HCT116 (cell line): ENCODE data around the gene WWOX. TPM values are rescaled to one million over a fixed set of nuclear protein-coding genes. Genes with fewer than 3 reads are reported as not detected.

Experiments used
- ATAC-seq: fragments of 200-7000 bp; cut with Tn5 transposase; 2 replicates; pipeline ENCODE4 v1.9.1; 2020; ENCODE audit warnings: mild to moderate bottlenecking, moderate library complexity
- BruUV-seq: library from RNA; stranded (reverse); fragments of 400-500 nt; replicated peaks from 2 replicates; lab custom pipeline; 2021; lab: Mats Ljungman, UMichigan
- CTCF ChIA-PET: fragments of 300-600 bp; sonication (Branson Sonifier 250); formaldehyde crosslinking; loops from one replicate; lab custom pipeline; 2021; ENCODE audit warnings: antibody characterized with exemption; lab: Charles Lee
- POLR2A ChIA-PET: fragments of 300-600, 350-600 bp; sonication (Branson Sonifier 250); formaldehyde crosslinking; loops from one replicate; lab custom pipeline; 2021; ENCODE audit warnings: antibody characterized with exemption; lab: Charles Lee
- RAD21 ChIA-PET, 2 experiments: fragments of 300-600 bp; sonication (Branson Sonifier 250); formaldehyde crosslinking; loops; one replicate each; lab custom pipeline; 2023; ENCODE audit warnings: low total read pairs in 2 of 2; ENCODE audit not compliant: uncharacterized antibody in 2 of 2, unreplicated experiment in 2 of 2, low non-redundant PET in 1 of 2; lab: Charles Lee
- DNase-seq: peaks from one replicate; pipeline ENCODE4 v3.0.0-alpha.2; 2010; ENCODE audit warnings: low read depth, low spot score
- H2AFZ ChIP-seq: fragments of 200-600 bp; shearing (Covaris generic), sonication (generic); 2 replicates; pipeline ENCODE4 v1.6.1; 2017; ENCODE audit warnings: low read depth, mixed run types, mixed read lengths, antibody characterized with exemption, low read length; ENCODE audit not compliant: poor library complexity, severe bottlenecking
- H3K27ac ChIP-seq: 2 replicates; pipeline ENCODE4 v1.5.1; 2012; ENCODE audit warnings: low read depth, low read length
- H3K27me3 ChIP-seq: fragments of 200-600 bp; sonication (generic); 2 replicates; pipeline ENCODE4 v1.6.1; 2016; ENCODE audit warnings: mixed run types, low read length, mixed read lengths; ENCODE audit not compliant: insufficient read depth
- H3K36me3 ChIP-seq, 2 experiments: fragments of 200-500 bp in 1 of 2; fragments of 200-600 bp in 1 of 2; sonication (Bioruptor generic) in 1 of 2; sonication (generic) in 1 of 2; 2 replicates each; pipeline versions ENCODE4 v1.5.1 to v1.6.1; 2014 to 2016; ENCODE audit warnings: low read length in 2 of 2, inconsistent platforms in 1 of 2, mixed read lengths in 1 of 2, mixed run types in 1 of 2; ENCODE audit not compliant: insufficient read depth in 2 of 2, control insufficient read depth in 1 of 2
- H3K4me1 ChIP-seq, 2 experiments: fragments of 200-600 bp in 1 of 2; sonication (generic) in 1 of 2; 2 replicates each; pipeline versions ENCODE4 v1.5.1 to v1.6.1; 2012 to 2017; ENCODE audit warnings: low read length in 2 of 2, inconsistent platforms in 1 of 2, mild to moderate bottlenecking in 1 of 2, mixed read lengths in 1 of 2, mixed run types in 1 of 2, moderate library complexity in 1 of 2; ENCODE audit not compliant: insufficient read depth in 2 of 2, control insufficient read depth in 1 of 2
- H3K4me2 ChIP-seq: fragments of 200-600 bp; sonication (generic); 2 replicates; pipeline ENCODE4 v1.6.1; 2017; ENCODE audit warnings: mixed run types, low read length, mixed read lengths
- H3K4me3 ChIP-seq, 2 experiments: fragments of 200-600 bp in 1 of 2; sonication (generic) in 1 of 2; replicated peaks in 1 of 2; 2 replicates each; pipeline ENCODE4 v1.5.1; 2011 to 2016; ENCODE audit warnings: low read length in 2 of 2, control low read depth in 1 of 2, low read depth in 1 of 2, mild to moderate bottlenecking in 1 of 2, mixed read lengths in 1 of 2, mixed run types in 1 of 2
- H3K79me2 ChIP-seq: fragments of 200-600 bp; sonication (generic); 2 replicates; pipeline ENCODE4 v1.6.1; 2017; ENCODE audit warnings: mild to moderate bottlenecking, mixed run types, low read length, moderate library complexity, mixed read lengths; ENCODE audit not compliant: insufficient read depth
- H3K9ac ChIP-seq: fragments of 200-600 bp; sonication (generic); 2 replicates; pipeline ENCODE4 v1.6.1; 2016; ENCODE audit warnings: low read length, mixed read lengths
- H3K9me2 ChIP-seq: fragments of 200-600 bp; sonication (generic), shearing (Covaris generic); 2 replicates; pipeline ENCODE4 v1.6.1; 2017; ENCODE audit warnings: mixed run types, mild to moderate bottlenecking, moderate library complexity; ENCODE audit not compliant: insufficient read depth
- H3K9me3 ChIP-seq, 2 experiments: fragments of 200-500 bp in 1 of 2; fragments of 200-600 bp in 1 of 2; sonication (Bioruptor generic) in 1 of 2; sonication (generic) in 1 of 2; 2 replicates each; pipeline ENCODE4 v1.6.1; 2014 to 2017; ENCODE audit warnings: low read length in 2 of 2, mixed read lengths in 2 of 2, inconsistent platforms in 1 of 2, low read depth in 1 of 2, mild to moderate bottlenecking in 1 of 2, mixed run types in 1 of 2, moderate library complexity in 1 of 2; ENCODE audit not compliant: control insufficient read depth in 1 of 2, insufficient read depth in 1 of 2
- H4K20me1 ChIP-seq: fragments of 200-600 bp; sonication (generic), shearing (Covaris generic); 2 replicates; pipeline ENCODE4 v1.6.1; 2017; ENCODE audit warnings: mixed run types, mild to moderate bottlenecking, moderate library complexity; ENCODE audit not compliant: insufficient read depth
- CBX3 ChIP-seq: IDR thresholded peaks from 2 replicates; pipeline ENCODE4 v1.6.1; 2012; ENCODE audit warnings: low read depth
- CEBPB ChIP-seq: IDR thresholded peaks from 2 replicates; pipeline ENCODE4 v1.6.1; 2012; ENCODE audit warnings: low read depth
- EGR1 ChIP-seq: IDR thresholded peaks from 2 replicates; pipeline ENCODE4 v1.6.1; 2012; ENCODE audit warnings: low read depth
- ELF1 ChIP-seq: IDR thresholded peaks from 2 replicates; pipeline ENCODE4 v1.6.1; 2012; ENCODE audit warnings: low read depth, borderline replicate concordance
- EZH2phosphoT487 ChIP-seq: fragments of 200-600 bp; IDR thresholded peaks from 2 replicates; pipeline ENCODE4 v1.6.1; 2018; ENCODE audit warnings: antibody characterized with exemption, borderline replicate concordance
- FOSL1 ChIP-seq: IDR thresholded peaks from 2 replicates; pipeline ENCODE4 v1.6.1; 2012; ENCODE audit warnings: low read depth
- POLR2AphosphoS5 ChIP-seq: IDR thresholded peaks from 2 replicates; pipeline ENCODE4 v1.6.1; 2011; ENCODE audit warnings: mild to moderate bottlenecking, low read depth, low read length, moderate library complexity
- SP1 ChIP-seq: IDR thresholded peaks from 2 replicates; pipeline ENCODE4 v1.6.1; 2012; ENCODE audit warnings: low read depth
- SRF ChIP-seq: IDR thresholded peaks from 2 replicates; pipeline ENCODE4 v1.6.1; 2012; ENCODE audit warnings: low read depth
- TCF7L2 ChIP-seq: IDR thresholded peaks from 2 replicates; pipeline ENCODE4 v1.7.0; 2011; ENCODE audit warnings: borderline replicate concordance, inconsistent platforms; ENCODE audit not compliant: insufficient read depth, insufficient read length; ENCODE audit errors: extremely low read depth
- ZFX ChIP-seq: fragments of 450-650 bp; IDR thresholded peaks from 2 replicates; pipeline ENCODE4 v1.6.1; 2017
- intact Hi-C: fragments of 100-400 bp; cut with micrococcal nuclease; formaldehyde crosslinking; loops from 2 replicates; pipeline ENCODE4 v1.10.0; 2022
- total RNA-seq: library from RNA; stranded (reverse); gene quantifications from one replicate; pipeline ENCODE4 v1.2.1, GENCODE V29; 2021; ENCODE audit not compliant: unreplicated experiment
- TF ChIP-seq, protein P1 (sequence below): IDR thresholded peaks from 2 replicates; pipeline ENCODE4 v1.6.1; 2012
- TF ChIP-seq, protein P2 (sequence below): IDR thresholded peaks from 2 replicates; pipeline ENCODE4 v1.6.1; 2012
- TF ChIP-seq, protein P3 (sequence below): IDR thresholded peaks from 2 replicates; pipeline ENCODE4 v1.6.1; 2011; ENCODE audit warnings: mild to moderate bottlenecking, low read length, moderate library complexity; ENCODE audit not compliant: insufficient replicate concordance; ENCODE audit errors: extremely low read depth
- TF ChIP-seq, protein P4 (sequence below), 3 experiments: fragments of 200-600 bp in 1 of 3; sonication (generic) in 1 of 3; IDR thresholded peaks in 2 of 3; conservative IDR thresholded peaks in 1 of 3; 2 replicates each; pipeline ENCODE4 v1.5.1; 2012 to 2017; ENCODE audit warnings: low read depth in 2 of 3, low read length in 2 of 3, antibody characterized with exemption in 1 of 3, borderline replicate concordance in 1 of 3, control low read depth in 1 of 3, mild to moderate bottlenecking in 1 of 3, mixed read lengths in 1 of 3, mixed run types in 1 of 3, moderate library complexity in 1 of 3; ENCODE audit not compliant: insufficient read depth in 1 of 3

The WWOX gene
- total RNA-seq, 1 experiment from 2014 or later, result 13.7 TPM

DNA sequence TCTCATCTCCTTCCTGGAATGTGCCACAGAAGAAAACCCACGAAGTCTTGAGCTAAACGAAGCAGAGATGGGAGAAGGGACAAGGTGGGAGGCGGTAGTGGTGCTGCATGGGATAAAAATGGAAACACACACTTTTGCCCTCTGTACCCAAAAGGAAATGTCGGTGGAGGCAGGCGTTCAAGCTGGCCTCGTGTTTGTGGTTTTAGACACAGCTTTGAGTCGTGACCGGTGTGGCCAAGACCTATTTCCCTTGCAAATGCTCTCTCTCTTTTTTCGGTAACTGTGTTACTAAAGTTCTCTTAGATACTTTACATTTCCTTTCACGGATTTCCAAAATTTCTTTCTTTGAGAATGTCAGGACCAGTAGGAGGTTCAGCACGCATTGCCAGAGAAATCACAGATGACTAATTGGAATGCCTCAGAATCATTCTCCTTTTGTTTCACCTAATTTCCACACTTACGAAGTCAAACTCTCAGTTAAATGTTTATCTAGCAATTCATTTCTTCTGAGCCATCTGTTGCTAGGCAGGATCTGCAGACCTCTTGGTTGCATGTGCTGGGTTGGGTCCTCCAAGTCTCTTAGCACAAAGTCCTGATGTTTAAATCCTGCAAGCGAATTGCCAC, 1088.8 kb downstream of the WWOX start:
- Histone ChIP-seq H3K4me2 (no peak overlapping the region), H3K4me1 (no peaks in the 10 kb centered on the region), H3K27me3 (no peaks in the 10 kb centered on the region), H3K36me3 (no peaks in the 10 kb centered on the region), H4K20me1 (no peaks in the 10 kb centered on the region), H3K9ac (no peak overlapping the region), H2AFZ (no peak overlapping the region), H3K27ac (no peak overlapping the region), H3K4me3 (no peak overlapping the region), H3K9me3 (peaks cover 22 to 26% of the 10 kb centered on the region in 2 experiments; a peak in 2 of 4 replicates), H3K9me2 (no peaks in the 10 kb centered on the region), H3K79me2 (no peaks in the 10 kb centered on the region)
- intact Hi-C loops, result no loop called here
- no TSS peak for BruUV-seq
- DNase-seq, result no peak
- ChIA-PET CTCF (no interaction called here), POLR2A (no interaction called here), RAD21 (no interaction called here)
- TF ChIP-seq CBX3 (no peak), POLR2AphosphoS5 (no peak), SRF (no peak), SP1 (no peak), CEBPB (no peak), EGR1 (no peak), ZFX (no peak), ELF1 (no peak), FOSL1 (no peak), EZH2phosphoT487 (no peak), TCF7L2 (no peak)
- TF ChIP-seq, protein P1, sequence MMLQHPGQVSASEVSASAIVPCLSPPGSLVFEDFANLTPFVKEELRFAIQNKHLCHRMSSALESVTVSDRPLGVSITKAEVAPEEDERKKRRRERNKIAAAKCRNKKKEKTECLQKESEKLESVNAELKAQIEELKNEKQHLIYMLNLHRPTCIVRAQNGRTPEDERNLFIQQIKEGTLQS, result no peak
- TF ChIP-seq, protein P2, sequence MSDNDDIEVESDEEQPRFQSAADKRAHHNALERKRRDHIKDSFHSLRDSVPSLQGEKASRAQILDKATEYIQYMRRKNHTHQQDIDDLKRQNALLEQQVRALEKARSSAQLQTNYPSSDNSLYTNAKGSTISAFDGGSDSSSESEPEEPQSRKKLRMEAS, result no peak
- TF ChIP-seq, protein P3, sequence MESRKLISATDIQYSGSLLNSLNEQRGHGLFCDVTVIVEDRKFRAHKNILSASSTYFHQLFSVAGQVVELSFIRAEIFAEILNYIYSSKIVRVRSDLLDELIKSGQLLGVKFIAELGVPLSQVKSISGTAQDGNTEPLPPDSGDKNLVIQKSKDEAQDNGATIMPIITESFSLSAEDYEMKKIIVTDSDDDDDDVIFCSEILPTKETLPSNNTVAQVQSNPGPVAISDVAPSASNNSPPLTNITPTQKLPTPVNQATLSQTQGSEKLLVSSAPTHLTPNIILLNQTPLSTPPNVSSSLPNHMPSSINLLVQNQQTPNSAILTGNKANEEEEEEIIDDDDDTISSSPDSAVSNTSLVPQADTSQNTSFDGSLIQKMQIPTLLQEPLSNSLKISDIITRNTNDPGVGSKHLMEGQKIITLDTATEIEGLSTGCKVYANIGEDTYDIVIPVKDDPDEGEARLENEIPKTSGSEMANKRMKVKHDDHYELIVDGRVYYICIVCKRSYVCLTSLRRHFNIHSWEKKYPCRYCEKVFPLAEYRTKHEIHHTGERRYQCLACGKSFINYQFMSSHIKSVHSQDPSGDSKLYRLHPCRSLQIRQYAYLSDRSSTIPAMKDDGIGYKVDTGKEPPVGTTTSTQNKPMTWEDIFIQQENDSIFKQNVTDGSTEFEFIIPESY, result no peak
- TF ChIP-seq, protein P4, sequence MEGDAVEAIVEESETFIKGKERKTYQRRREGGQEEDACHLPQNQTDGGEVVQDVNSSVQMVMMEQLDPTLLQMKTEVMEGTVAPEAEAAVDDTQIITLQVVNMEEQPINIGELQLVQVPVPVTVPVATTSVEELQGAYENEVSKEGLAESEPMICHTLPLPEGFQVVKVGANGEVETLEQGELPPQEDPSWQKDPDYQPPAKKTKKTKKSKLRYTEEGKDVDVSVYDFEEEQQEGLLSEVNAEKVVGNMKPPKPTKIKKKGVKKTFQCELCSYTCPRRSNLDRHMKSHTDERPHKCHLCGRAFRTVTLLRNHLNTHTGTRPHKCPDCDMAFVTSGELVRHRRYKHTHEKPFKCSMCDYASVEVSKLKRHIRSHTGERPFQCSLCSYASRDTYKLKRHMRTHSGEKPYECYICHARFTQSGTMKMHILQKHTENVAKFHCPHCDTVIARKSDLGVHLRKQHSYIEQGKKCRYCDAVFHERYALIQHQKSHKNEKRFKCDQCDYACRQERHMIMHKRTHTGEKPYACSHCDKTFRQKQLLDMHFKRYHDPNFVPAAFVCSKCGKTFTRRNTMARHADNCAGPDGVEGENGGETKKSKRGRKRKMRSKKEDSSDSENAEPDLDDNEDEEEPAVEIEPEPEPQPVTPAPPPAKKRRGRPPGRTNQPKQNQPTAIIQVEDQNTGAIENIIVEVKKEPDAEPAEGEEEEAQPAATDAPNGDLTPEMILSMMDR (IDR thresholded peaks at IDR 0.05 in 2 of 3, conservative IDR thresholded peaks at IDR 0.05 in 1 of 3; ENCODE audit: borderline replicate concordance in 1 of 3, insufficient read depth in 1 of 3, low read depth in 2 of 3, low read length in 2 of 3), result no peak
- no peak for ATAC-seq
